MG63 (cell line): Measurements from ENCODE around the gene RNGTT. TPM values are rescaled to one million over a fixed set of nuclear protein-coding genes. Genes with fewer than 3 reads are reported as not detected.
"Not testable (repeated sequence)": the region's sequence is repeated elsewhere in the genome, so short reads cannot be mapped to it uniquely, and the experiment has no call there.

Source experiments
- DNase-seq: peaks from one replicate; pipeline ENCODE4 v3.0.0-alpha.2; 2020
- H3K27me3 ChIP-seq: fragments of 250-450 bp; sonication (Bioruptor Pico); 2 replicates; pipeline ENCODE4 v1.5.1; 2020; ENCODE audit warnings: mild to moderate bottlenecking, moderate library complexity
- H3K36me3 ChIP-seq: fragments of 250-450 bp; sonication (Bioruptor Pico); 2 replicates; pipeline ENCODE4 v1.5.1; 2020; ENCODE audit warnings: mild to moderate bottlenecking, moderate library complexity
- H3K4me3 ChIP-seq: fragments of 250-450 bp; sonication (Bioruptor Pico); 2 replicates; pipeline ENCODE4 v1.5.1; 2020; ENCODE audit warnings: mild to moderate bottlenecking, moderate library complexity
- H3K9me3 ChIP-seq: fragments of 250-450 bp; sonication (Bioruptor Pico); 2 replicates; pipeline ENCODE4 v1.5.1; 2020; ENCODE audit warnings: mild to moderate bottlenecking, moderate library complexity
- total RNA-seq: library from RNA; depleted of rRNA; stranded (reverse); fragments of >200 nt; shearing (Covaris generic); gene quantifications from 2 replicates; pipeline ENCODE4 v1.2.3, GENCODE V29; 2014; ENCODE audit warnings: low replicate concordance

The RNGTT gene
- total RNA-seq, 1 experiment from 2014 or later: 28.4 TPM

- no peak for DNase-seq
- H3K27me3 ChIP-seq: no peaks in the 10 kb centered on the region
Measured at GRCh38 chr6:88922775-88923548, 40.5 kb downstream of the RNGTT start.

GRCh38 chr6:88921734-88922133 is 41.7 kb downstream of the RNGTT start:
- no peak overlapping the region for H3K4me3 ChIP-seq
- H3K9me3 ChIP-seq: 0 out of 2 replicates have a peak, but pooled peaks cover under 1% of the 10 kb centered on the region
- no peaks in the 10 kb centered on the region for H3K27me3 ChIP-seq
- peaks cover 18% of the 10 kb centered on the region; the same call in 1 of the 2 replicates for H3K36me3 ChIP-seq
- no peak for DNase-seq

More at GRCh38 chr6:88922775-88923548, 40.5 kb downstream of the RNGTT start:
- H3K9me3 ChIP-seq: no peaks in the 10 kb centered on the region
- peaks cover 13% of the 10 kb centered on the region; the same call in 1 of the 2 replicates for H3K36me3 ChIP-seq
- H3K4me3 ChIP-seq: no peak overlapping the region

GRCh38 chr6:88920774-88921733 is 42.4 kb downstream of the RNGTT start:
- Histone ChIP-seq H3K36me3 (peaks cover 19% of the 10 kb centered on the region; the same call in 1 of the 2 replicates), H3K9me3 (0 out of 2 replicates have a peak, but pooled peaks cover 2% of the 10 kb centered on the region), H3K4me3 (no peak overlapping the region), H3K27me3 (no peaks in the 10 kb centered on the region)
- DNase-seq: no peak

DNA sequence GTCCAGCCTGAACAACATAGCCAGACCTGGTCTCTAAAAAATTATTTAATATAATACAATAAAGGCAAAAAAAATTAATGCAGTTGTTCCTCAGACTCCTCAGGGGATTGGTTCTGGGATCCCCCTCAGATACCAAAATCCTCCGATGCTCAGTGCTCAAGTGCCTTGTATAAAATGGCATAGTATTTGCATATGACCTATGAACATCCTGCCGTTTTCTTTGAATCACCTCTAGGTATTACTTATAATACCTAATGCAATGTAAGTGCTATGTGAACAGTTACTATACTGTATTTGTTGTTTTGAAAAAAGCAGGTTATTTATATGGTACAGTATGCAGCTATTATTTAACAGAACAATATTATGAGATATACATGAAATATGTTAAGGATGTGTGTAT is 43.3 kb downstream of the RNGTT start:
- no peak for DNase-seq
- Histone ChIP-seq H3K27me3 (no peaks in the 10 kb centered on the region), H3K36me3 (peaks cover 14% of the 10 kb centered on the region; the same call in 1 of the 2 replicates), H3K4me3 (no peak overlapping the region), H3K9me3 (0 out of 2 replicates have a peak, but pooled peaks cover 2% of the 10 kb centered on the region)

DNA sequence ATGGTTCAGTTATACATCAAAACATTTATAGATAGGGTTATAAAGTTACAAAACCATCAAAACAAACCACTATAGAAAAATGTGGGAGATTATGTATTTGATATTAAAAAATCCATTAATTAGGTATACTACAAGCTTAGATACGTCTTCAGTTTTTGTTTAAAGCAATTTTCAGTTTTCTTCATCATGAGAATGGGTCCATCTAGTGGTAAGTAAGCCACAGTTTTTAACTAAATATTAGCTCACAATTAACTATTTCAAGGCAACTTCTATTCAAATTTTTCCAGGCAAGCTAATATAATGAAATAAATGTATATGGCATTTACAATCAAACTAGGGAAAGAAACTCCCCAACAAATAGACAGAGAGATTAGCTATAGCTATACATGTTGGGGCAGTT is 44.4 kb downstream of the RNGTT start:
- no peaks in the 10 kb centered on the region for H3K27me3 ChIP-seq
- DNase-seq: no peak
- no peak overlapping the region for H3K4me3 ChIP-seq
- H3K36me3 ChIP-seq: peaks cover 14% of the 10 kb centered on the region; the same call in 1 of the 2 replicates
- H3K9me3 ChIP-seq: 0 out of 2 replicates have a peak, but pooled peaks cover 2% of the 10 kb centered on the region

GRCh38 chr6:88916615-88917208 is 46.7 kb downstream of the RNGTT start:
- H3K36me3 ChIP-seq: peaks cover 8% of the 10 kb centered on the region; the same call in 1 of the 2 replicates
- no peak overlapping the region for H3K4me3 ChIP-seq
- no peak for DNase-seq
- 0 out of 2 replicates have a peak, but pooled peaks cover 2% of the 10 kb centered on the region for H3K9me3 ChIP-seq
- no peaks in the 10 kb centered on the region for H3K27me3 ChIP-seq

DNA sequence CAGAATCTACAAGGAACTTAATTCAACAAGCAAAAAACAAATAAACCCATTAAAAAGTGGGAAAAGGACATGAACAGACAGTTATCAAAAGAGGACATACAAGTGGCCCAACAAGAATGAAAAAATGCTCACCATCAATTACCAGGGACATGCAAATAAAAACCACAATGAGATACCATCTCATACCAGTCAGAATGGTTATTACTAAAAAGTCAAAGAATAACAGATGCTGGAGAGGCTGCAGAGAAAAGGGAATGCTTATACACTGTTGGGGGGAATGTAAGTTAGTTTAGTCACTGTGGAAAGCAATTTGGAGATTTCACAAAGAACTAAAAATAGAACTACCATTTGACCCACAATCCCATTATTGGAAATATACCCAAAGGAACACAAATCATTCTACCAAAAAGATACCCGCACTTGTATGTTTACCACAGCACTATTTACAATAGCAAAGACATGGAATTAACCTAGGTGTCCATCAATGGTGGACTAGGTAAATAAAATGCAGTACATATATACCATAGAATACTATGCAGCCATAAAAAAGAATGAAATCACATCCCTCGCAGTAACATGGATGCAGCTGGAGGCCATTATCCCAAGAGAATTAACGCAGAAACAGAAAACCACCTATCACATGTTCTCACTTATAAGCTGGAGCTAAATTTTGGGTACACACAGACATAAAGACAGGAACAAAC is 48.4 kb downstream of the RNGTT start:
- Histone ChIP-seq H3K36me3 (peaks cover 8% of the 10 kb centered on the region; the same call in 1 of the 2 replicates), H3K27me3 (no peaks in the 10 kb centered on the region), H3K4me3 (no peak overlapping the region), H3K9me3 (0 out of 2 replicates have a peak, but pooled peaks cover 2% of the 10 kb centered on the region)
- no peak for DNase-seq

DNA sequence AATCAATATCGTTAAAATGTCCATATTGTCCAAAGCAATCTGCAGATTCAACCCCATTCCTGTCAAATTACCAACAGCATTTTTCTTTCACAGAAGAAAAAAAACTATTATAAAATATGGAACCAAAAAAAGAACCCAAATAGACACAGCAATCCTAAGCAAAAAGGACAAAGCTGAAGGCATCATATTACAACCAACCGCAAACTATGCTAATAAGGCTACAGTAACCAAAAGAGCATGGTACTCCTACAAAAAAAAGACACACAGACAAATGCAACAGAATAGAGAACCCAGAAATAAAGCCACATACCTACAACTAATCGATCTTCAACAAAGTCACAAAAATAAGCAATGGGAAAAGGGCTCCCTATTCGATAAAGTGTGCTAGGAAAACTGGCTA is 49.2 kb downstream of the RNGTT start:
- Histone ChIP-seq H3K9me3 (0 out of 2 replicates have a peak, but pooled peaks cover 2% of the 10 kb centered on the region), H3K27me3 (no peaks in the 10 kb centered on the region), H3K4me3 (no peak overlapping the region), H3K36me3 (peaks cover 8% of the 10 kb centered on the region; the same call in 1 of the 2 replicates)
- no peak for DNase-seq

DNA sequence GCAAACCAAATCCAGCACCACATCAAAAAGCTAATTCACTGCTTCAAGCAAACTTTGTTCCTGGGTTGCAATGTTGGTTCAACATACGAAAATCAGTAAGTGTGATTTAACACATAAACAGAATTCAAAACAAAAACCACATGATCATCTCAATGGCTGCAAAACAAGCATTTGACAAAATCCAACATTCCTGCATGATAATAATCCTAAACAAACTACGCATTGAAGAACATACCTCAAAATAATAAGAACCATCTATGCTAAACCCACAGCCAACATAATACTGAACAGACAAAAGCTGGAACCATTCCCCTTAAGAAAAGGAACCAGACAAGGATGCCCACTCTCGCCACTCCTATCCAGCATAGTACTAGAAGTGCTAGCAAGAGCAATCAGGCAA is 49.9 kb downstream of the RNGTT start:
- no peak for DNase-seq
- Histone ChIP-seq H3K36me3 (peaks cover 8% of the 10 kb centered on the region; the same call in 1 of the 2 replicates), H3K27me3 (no peaks in the 10 kb centered on the region), H3K9me3 (0 out of 2 replicates have a peak, but pooled peaks cover 2% of the 10 kb centered on the region), H3K4me3 (no peak overlapping the region)

GRCh38 chr6:88910922-88911778 is 52.3 kb downstream of the RNGTT start:
- H3K36me3 ChIP-seq: no peaks in the 10 kb centered on the region; the same call in 1 of the 2 replicates
- H3K4me3 ChIP-seq: no peak overlapping the region
- H3K27me3 ChIP-seq: no peaks in the 10 kb centered on the region
- H3K9me3 ChIP-seq: no peaks in the 10 kb centered on the region
- DNase-seq: no peak

GRCh38 chr6:88908598-88909548 is 54.5 kb downstream of the RNGTT start:
- Histone ChIP-seq H3K27me3 (no peaks in the 10 kb centered on the region), H3K9me3 (no peaks in the 10 kb centered on the region), H3K36me3 (no peaks in the 10 kb centered on the region; the same call in 1 of the 2 replicates), H3K4me3 (no peak overlapping the region)
- peak; percentile 57 for DNase-seq

- not testable (repeated sequence) for H3K27me3 ChIP-seq, H3K36me3 ChIP-seq, DNase-seq, H3K4me3 ChIP-seq, H3K9me3 ChIP-seq
Measured at GRCh38 chr6:88907148-88907547, 56.3 kb downstream of the RNGTT start.

- H3K36me3 ChIP-seq: peaks cover 6% of the 10 kb centered on the region; the same call in 1 of the 2 replicates
Measured at GRCh38 chr6:88899569-88900316, 63.7 kb downstream of the RNGTT start.

More at GRCh38 chr6:88899569-88900316, 63.7 kb downstream of the RNGTT start:
- DNase-seq: no peak
- H3K27me3 ChIP-seq: no peaks in the 10 kb centered on the region
- H3K9me3 ChIP-seq: no peaks in the 10 kb centered on the region
- no peak overlapping the region for H3K4me3 ChIP-seq
